ENCODE results near the gene ASTN1.

DNA sequence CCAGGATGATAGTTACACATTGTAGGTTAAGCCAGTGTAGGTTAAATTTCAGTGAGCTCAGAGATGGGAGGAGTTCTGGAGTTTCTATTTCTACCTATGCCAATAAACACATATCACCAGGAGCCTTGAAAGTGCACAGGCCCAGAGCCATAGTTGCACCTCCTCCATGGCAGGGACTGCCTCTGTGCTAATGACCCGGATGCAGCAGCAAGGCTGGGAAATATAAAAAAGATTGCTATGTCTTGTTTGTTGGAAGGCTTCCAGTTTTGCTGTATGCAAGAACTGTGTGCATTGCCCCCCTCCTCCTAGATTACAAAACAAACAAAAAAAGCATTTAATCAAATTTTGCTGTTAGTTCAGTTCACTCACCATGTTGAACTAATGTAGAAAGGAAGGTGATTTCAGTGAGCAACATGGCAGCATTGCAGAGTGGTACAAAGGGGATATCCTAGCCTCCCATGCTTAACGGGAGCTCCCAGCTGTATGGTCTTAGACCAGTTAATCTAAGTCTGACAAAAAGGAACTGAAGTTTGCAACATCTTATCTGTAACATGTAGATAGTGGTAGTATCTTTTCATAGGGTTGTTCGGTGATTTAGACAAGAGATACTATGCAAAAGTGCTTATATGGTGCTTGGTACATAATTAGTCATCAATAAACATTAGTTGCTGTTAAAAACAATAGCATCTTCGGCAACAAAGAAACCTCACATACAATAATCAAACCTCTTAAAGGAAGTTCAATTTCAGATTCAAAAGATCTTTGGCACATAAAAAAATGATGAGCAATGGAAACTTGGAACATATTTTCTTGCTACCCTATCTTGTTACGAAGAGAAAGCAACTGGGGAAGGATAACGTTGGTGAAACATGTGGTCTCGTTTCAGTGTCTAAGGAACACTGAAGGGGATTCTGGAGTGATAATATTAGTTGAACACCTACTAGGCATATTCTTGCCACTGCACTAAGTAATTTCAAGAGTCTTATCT is 309.5 kb downstream of the ASTN1 start:
- TF ChIP-seq EZH2 (IDR thresholded peaks at IDR 0.05) (no peak), POLR2AphosphoS5 (IDR thresholded peaks at IDR 0.05; ENCODE audit: borderline replicate concordance, low read depth, low read length) (no peak), FOXP2 (optimal IDR thresholded peaks at IDR 0.05; ENCODE audit: control extremely low read depth, extremely low read length, insufficient read depth) (no peak)
